Suprapubic skin (tissue), 4 donors: Measurements from ENCODE around the gene TTC39A. TPM values are rescaled to one million over a fixed set of nuclear protein-coding genes. Genes with fewer than 3 reads are reported as not detected.
"Not testable (repeated sequence)": the region's sequence is repeated elsewhere in the genome, so short reads cannot be mapped to it uniquely, and the experiment has no call there.

Experiments used
- DNase-seq, 2 donors: peaks; one replicate each; pipeline ENCODE4 v3.0.0-alpha.2; 2019; ENCODE audit warnings: low spot score in 2 of 2
- H3K27ac ChIP-seq: fragments of 200-600 bp; sonication (generic); one replicate; pipeline ENCODE4 v1.5.1; 2019
- H3K27me3 ChIP-seq: fragments of 200-600 bp; sonication (generic); one replicate; pipeline ENCODE4 v1.5.1; 2019
- H3K36me3 ChIP-seq: fragments of 200-600 bp; sonication (generic); one replicate; pipeline ENCODE4 v1.5.1; 2019
- H3K4me1 ChIP-seq: fragments of 200-600 bp; sonication (generic); one replicate; pipeline ENCODE4 v1.5.1; 2019
- H3K4me3 ChIP-seq: fragments of 200-600 bp; sonication (generic); one replicate; pipeline ENCODE4 v1.5.1; 2019; ENCODE audit warnings: mild to moderate bottlenecking
- H3K9me3 ChIP-seq: fragments of 200-600 bp; sonication (generic); one replicate; pipeline ENCODE4 v1.5.1; 2019
- EP300 ChIP-seq: sonication (generic); formaldehyde crosslinking; IDR thresholded peaks from one replicate; pipeline ENCODE4 v1.6.1; 2017; ENCODE audit warnings: antibody characterized with exemption
- POLR2A ChIP-seq, 2 donors: fragments of 450-650 bp; IDR thresholded peaks; one replicate each; pipeline ENCODE4 v1.6.1; 2017; ENCODE audit warnings: antibody characterized with exemption in 2 of 2, mild to moderate bottlenecking in 2 of 2, moderate library complexity in 2 of 2
- POLR2AphosphoS5 ChIP-seq, 3 donors: sonication (generic); formaldehyde crosslinking; IDR thresholded peaks; one replicate each; pipeline ENCODE4 v1.6.1; 2017; ENCODE audit warnings: antibody characterized with exemption in 3 of 3
- WGBS: methylation state at CpG from one replicate; pipeline ENCODE4 v1.1.5; 2018; 5-methylcytosine and 5-hydroxymethylcytosine counted together
- total RNA-seq, 4 donors: library from RNA; depleted of rRNA; stranded (reverse); fragments of >200 nt; gene quantifications; one replicate each; pipeline ENCODE4 v1.1.0, GENCODE V29; 2016
- TF ChIP-seq, protein P1 (sequence below), 2 donors: fragments of 200-600 bp in 1 of 2; fragments of 450-650 bp in 1 of 2; sonication (generic) in 1 of 2; IDR thresholded peaks; one replicate each; pipeline ENCODE4 v1.5.1; 2016 to 2019; ENCODE audit warnings: antibody characterized with exemption in 2 of 2, mild to moderate bottlenecking in 1 of 2, moderate library complexity in 1 of 2

TTC39A gene
- total RNA-seq, 4 donors from 2014 or later, result 9.4 to 16.3 (median 13.1) TPM

DNA sequence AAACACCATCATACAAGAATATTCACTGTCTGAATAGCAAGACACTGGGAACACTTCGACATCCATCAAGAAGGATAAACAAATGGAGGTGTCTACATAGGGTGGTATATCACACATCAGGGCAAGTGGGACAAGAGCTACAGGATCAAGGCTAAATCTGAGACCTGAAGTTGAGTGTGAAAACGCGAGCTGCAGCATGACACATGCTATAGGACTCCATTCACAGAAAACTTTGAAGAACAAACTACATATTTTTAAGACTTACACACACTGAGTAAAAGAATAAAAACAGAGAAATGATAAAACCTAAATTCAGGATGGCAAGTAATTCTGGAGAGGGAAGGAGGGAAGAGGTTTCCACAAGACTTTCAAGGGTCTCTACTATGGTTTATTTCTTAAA lies 2.1 kb downstream of the TTC39A start:
- TF ChIP-seq, protein P1, sequence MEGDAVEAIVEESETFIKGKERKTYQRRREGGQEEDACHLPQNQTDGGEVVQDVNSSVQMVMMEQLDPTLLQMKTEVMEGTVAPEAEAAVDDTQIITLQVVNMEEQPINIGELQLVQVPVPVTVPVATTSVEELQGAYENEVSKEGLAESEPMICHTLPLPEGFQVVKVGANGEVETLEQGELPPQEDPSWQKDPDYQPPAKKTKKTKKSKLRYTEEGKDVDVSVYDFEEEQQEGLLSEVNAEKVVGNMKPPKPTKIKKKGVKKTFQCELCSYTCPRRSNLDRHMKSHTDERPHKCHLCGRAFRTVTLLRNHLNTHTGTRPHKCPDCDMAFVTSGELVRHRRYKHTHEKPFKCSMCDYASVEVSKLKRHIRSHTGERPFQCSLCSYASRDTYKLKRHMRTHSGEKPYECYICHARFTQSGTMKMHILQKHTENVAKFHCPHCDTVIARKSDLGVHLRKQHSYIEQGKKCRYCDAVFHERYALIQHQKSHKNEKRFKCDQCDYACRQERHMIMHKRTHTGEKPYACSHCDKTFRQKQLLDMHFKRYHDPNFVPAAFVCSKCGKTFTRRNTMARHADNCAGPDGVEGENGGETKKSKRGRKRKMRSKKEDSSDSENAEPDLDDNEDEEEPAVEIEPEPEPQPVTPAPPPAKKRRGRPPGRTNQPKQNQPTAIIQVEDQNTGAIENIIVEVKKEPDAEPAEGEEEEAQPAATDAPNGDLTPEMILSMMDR (IDR thresholded peaks at IDR 0.05), result no peak
- TF ChIP-seq EP300, result no peak
- no peak for TF ChIP-seq POLR2AphosphoS5 (IDR thresholded peaks at IDR 0.05)
- TF ChIP-seq POLR2A (IDR thresholded peaks at IDR 0.05), result no peak
- no peaks in the 10 kb centered on the region for H3K27me3 ChIP-seq
- no peak for DNase-seq
- WGBS, result 96% methylated on average over 3 of the region's 3 CpGs
- H3K9me3 ChIP-seq, result no peaks in the 10 kb centered on the region
- peaks cover 24% of the 10 kb centered on the region for H3K4me1 ChIP-seq
- H3K27ac ChIP-seq, result no peak overlapping the region
- H3K36me3 ChIP-seq, result no peaks in the 10 kb centered on the region
- H3K4me3 ChIP-seq, result no peak overlapping the region

DNA sequence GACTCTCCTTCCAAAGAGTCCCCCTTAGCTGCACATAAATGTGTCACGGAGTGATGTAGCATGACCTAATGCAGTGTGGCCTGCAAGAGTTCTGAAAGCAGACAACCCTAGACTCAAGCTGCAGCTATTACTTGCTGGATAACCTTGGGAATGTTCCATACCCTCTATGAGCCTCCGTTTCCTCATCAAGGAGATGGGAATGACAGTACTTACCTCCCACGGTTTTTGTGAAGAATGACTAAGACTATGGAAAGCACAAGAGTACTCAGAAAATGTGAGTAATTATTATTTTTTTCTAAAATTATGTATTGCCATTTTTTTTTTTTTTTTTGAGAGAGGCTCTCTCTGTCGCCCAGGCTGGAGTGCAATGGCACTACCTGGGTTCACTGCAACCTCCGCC lies 3.0 kb downstream of the TTC39A start:
- Histone ChIP-seq H3K4me3 (no peak overlapping the region), H3K27ac (no peak overlapping the region), H3K9me3 (no peaks in the 10 kb centered on the region), H3K27me3 (no peaks in the 10 kb centered on the region), H3K4me1 (peaks cover 24% of the 10 kb centered on the region), H3K36me3 (no peaks in the 10 kb centered on the region)
- no peak for DNase-seq
- 74% methylated on average over 5 of the region's 5 CpGs for WGBS
- TF ChIP-seq POLR2AphosphoS5 (IDR thresholded peaks at IDR 0.05), result no peak

DNA sequence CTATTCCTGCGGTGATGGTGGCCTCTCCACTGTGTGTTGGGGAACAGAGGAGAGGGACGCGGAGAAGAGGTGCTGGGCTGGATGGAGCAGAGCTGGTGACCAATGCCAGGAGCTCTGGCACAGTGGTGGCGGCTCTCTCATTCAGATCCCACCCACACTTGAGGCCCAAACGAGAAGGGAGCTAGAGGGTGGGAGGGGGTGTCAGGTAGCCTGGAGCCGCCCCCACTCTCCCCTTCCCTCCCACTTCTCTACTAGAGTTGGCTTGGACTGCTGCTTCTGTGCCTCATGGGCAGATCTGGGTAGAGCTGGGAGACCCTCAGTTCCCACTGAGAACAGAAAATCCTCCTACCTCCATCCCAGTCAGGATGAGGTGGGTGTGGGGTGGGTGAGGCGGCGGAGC lies 3.5 kb downstream of the TTC39A start:
- H3K27me3 ChIP-seq, result no peaks in the 10 kb centered on the region
- DNase-seq, result no peak
- no peak overlapping the region for H3K27ac ChIP-seq
- 81% methylated on average over 6 of the region's 8 CpGs for WGBS
- no peaks in the 10 kb centered on the region for H3K36me3 ChIP-seq
- no peaks in the 10 kb centered on the region for H3K9me3 ChIP-seq
- TF ChIP-seq, protein P1 (IDR thresholded peaks at IDR 0.05), result no peak
- TF ChIP-seq EP300 (no peak), POLR2A (IDR thresholded peaks at IDR 0.05) (no peak), POLR2AphosphoS5 (IDR thresholded peaks at IDR 0.05) (no peak)
- peaks cover 24% of the 10 kb centered on the region for H3K4me1 ChIP-seq
- H3K4me3 ChIP-seq, result no peak overlapping the region

DNA sequence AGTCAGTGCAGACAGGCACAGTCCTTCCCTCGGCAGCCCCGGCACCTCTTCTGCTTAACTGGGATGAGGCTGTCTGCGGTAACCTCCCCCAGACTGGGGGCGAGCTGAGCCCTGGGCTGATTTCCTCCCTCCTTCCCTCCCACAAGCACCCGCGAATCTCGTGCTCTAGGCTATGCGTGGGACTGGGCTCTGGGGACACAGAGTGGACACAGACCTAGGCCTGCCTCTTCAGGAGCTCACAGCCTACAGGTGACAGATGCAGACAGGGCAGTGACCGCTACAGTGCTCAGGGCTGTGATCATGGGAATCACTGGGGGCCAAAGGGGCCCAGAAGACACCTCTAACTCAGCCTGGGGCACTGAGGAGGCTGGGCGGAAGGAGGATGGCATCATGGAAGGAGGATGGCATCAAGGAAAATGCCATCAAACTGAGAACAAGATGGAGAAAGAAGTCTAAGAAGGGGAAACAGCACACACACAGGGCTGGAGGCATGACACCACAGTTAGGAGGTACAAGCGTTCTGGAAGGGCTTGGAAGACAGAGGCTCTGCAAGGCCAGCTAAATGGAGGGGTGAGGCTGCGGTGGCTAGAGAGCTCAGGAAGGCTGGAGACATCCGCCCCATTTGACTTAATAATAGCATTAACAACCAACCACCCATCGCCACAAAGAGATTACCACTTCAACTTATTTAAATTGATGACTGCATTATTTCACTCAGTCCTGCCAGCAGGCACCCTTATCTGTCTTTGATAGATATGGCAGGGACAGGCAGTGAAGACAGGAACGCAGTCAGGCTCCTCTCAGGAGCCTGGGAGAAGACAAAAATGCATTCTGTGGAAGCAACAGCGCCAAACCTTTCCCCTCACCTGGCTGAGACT lies 4.2 kb downstream of the TTC39A start:
- H3K4me3 ChIP-seq, result no peak overlapping the region
- no peaks in the 10 kb centered on the region for H3K9me3 ChIP-seq
- H3K27ac ChIP-seq, result no peak overlapping the region
- H3K27me3 ChIP-seq, result no peaks in the 10 kb centered on the region
- 89% methylated on average over 16 of the region's 16 CpGs for whole genome bisulfite sequencing
- peaks cover 20% of the 10 kb centered on the region for H3K4me1 ChIP-seq
- no peaks in the 10 kb centered on the region for H3K36me3 ChIP-seq
- no peak for DNase-seq
- TF ChIP-seq, protein P1 (IDR thresholded peaks at IDR 0.05), result no peak
- TF ChIP-seq POLR2A (IDR thresholded peaks at IDR 0.05), result no peak
- no peak for TF ChIP-seq POLR2AphosphoS5 (IDR thresholded peaks at IDR 0.05)
- TF ChIP-seq EP300, result no peak

DNA sequence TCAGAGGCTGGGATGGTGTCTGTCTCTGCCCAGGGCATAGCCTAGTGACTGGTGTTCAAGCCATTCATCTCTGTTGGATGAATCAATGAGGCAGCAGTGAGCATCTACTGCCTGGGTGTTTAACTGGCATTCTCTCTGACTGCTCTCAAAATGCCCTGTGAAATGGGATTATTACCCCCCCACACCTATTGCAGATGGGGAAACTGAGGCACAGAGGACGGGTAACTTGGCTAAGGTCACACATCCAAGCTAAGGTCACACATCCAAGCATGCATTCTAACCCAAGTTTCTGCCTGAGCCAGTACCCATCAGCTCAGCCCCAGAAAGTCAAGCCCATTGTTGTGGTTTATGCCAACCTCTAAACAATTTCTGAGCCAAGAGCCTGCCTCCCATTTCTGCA lies 5.0 kb downstream of the TTC39A start:
- H3K36me3 ChIP-seq, result no peaks in the 10 kb centered on the region
- 85% methylated on average over 1 of the region's 1 CpG for WGBS
- no peaks in the 10 kb centered on the region for H3K27me3 ChIP-seq
- no peak for TF ChIP-seq POLR2AphosphoS5 (IDR thresholded peaks at IDR 0.05)
- TF ChIP-seq EP300, result no peak
- no peak for TF ChIP-seq POLR2A (IDR thresholded peaks at IDR 0.05)
- TF ChIP-seq, protein P1 (IDR thresholded peaks at IDR 0.05), result no peak
- peaks cover 13% of the 10 kb centered on the region for H3K4me1 ChIP-seq
- DNase-seq, result no peak
- H3K4me3 ChIP-seq, result no peak overlapping the region
- no peak overlapping the region for H3K27ac ChIP-seq
- H3K9me3 ChIP-seq, result no peaks in the 10 kb centered on the region

DNA sequence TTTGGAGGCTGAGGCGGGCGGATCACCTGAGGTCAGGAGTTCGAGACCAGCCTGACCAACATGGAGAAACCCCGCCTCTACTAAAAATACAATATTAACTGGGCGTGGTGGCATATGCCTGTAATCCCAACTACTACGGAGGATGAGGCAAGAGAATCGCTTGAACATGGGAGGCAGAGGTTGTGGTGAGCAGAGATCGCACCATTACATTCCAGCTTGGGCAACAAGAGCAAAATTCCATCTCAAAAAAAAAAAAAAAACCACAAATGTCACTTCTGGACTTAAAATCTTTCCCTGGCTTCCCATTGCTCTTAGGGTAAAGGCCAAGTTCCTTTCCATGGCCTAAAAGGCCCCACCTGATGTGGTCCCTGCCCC lies 5.4 kb downstream of the TTC39A start:
- peaks cover 12% of the 10 kb centered on the region for H3K4me1 ChIP-seq
- not testable (repeated sequence) for DNase-seq, H3K36me3 ChIP-seq, H3K27ac ChIP-seq, H3K4me3 ChIP-seq, H3K27me3 ChIP-seq, H3K9me3 ChIP-seq
- 84% methylated on average over 5 of the region's 8 CpGs for WGBS
